Measurements from ENCODE around the gene MMP23B. TPM values are rescaled to one million over a fixed set of nuclear protein-coding genes. Genes with fewer than 3 reads are reported as not detected.

The MMP23B gene
- total RNA-seq, 4 donors from 2014 or later = 1.2 to 6.6 (median 3.8) TPM

- Histone ChIP-seq H3K36me3 (no peaks in the 10 kb centered on the region), H3K4me1 (peaks cover 0 to 9% (median 3%) of the 10 kb centered on the region in 4 donors), H3K27me3 (peaks cover 0 to 17% of the 10 kb centered on the region in 2 donors), H3K4me3 (no peak overlapping the region), H3K27ac (no peak overlapping the region), H3K9me3 (no peaks in the 10 kb centered on the region)
- TF ChIP-seq CTCF (IDR thresholded peaks at IDR 0.05) (no peak), EP300 (IDR thresholded peaks at IDR 0.05) (no peak), POLR2A (IDR thresholded peaks at IDR 0.05) (no peak)
- 84% methylated on average over 13 to 15 of the region's 15 CpGs for WGBS, 2 donors
- DNase-seq (ENCODE audit: low spot score in 2 of 2) = no peak
These were observed 27.5 kb upstream of the MMP23B start for GRCh38 chr1:1604374-1605033.

GRCh38 chr1:1605034-1605591, 26.9 kb upstream of the MMP23B start:
- 69 to 76% methylated on average over 11 to 14 of the region's 14 CpGs for WGBS, 2 donors
- no peaks in the 10 kb centered on the region for H3K9me3 ChIP-seq
- H3K4me1 ChIP-seq = peaks cover 0 to 8% (median 3%) of the 10 kb centered on the region in 4 donors
- no peaks in the 10 kb centered on the region for H3K36me3 ChIP-seq
- TF ChIP-seq CTCF (IDR thresholded peaks at IDR 0.05) = no peak
- TF ChIP-seq POLR2A (IDR thresholded peaks at IDR 0.05) = no peak
- TF ChIP-seq EP300 (IDR thresholded peaks at IDR 0.05) = no peak
- peaks cover 0 to 17% of the 10 kb centered on the region in 2 donors for H3K27me3 ChIP-seq
- no peak overlapping the region for H3K4me3 ChIP-seq
- H3K27ac ChIP-seq = no peak overlapping the region
- no peak for DNase-seq (ENCODE audit: low spot score in 2 of 2)

GRCh38 chr1:1605724-1606123, 26.2 kb upstream of the MMP23B start:
- TF ChIP-seq EP300 (IDR thresholded peaks at IDR 0.05) = no peak
- no peak for TF ChIP-seq POLR2A (IDR thresholded peaks at IDR 0.05)
- TF ChIP-seq CTCF (IDR thresholded peaks at IDR 0.05) = no peak
- DNase-seq (ENCODE audit: low spot score in 2 of 2) = no peak
- Histone ChIP-seq H3K4me1 (peaks cover 0 to 5% (median 0%) of the 10 kb centered on the region in 4 donors), H3K4me3 (no peak overlapping the region), H3K9me3 (no peaks in the 10 kb centered on the region), H3K27ac (no peak overlapping the region), H3K36me3 (no peaks in the 10 kb centered on the region), H3K27me3 (peaks cover 0 to 11% of the 10 kb centered on the region in 2 donors)
- WGBS, 2 donors = 83 to 85% methylated on average over 10 to 16 of the region's 17 CpGs

- no peaks in the 10 kb centered on the region for H3K36me3 ChIP-seq
- TF ChIP-seq EP300 (IDR thresholded peaks at IDR 0.05) = no peak
- no peak for TF ChIP-seq POLR2A (IDR thresholded peaks at IDR 0.05)
- no peak for TF ChIP-seq CTCF (IDR thresholded peaks at IDR 0.05)
- H3K27me3 ChIP-seq = peaks cover 0 to 6% of the 10 kb centered on the region in 2 donors
- no peaks in the 10 kb centered on the region for H3K9me3 ChIP-seq
- no peak overlapping the region for H3K27ac ChIP-seq
- WGBS, 2 donors = 87 to 88% methylated on average over 7 of the region's 13 CpGs
- no peak for DNase-seq (ENCODE audit: low spot score in 2 of 2)
- peaks cover 0 to 8% (median 0%) of the 10 kb centered on the region in 4 donors for H3K4me1 ChIP-seq
- H3K4me3 ChIP-seq = no peak overlapping the region
These were observed 25.7 kb upstream of the MMP23B start for GRCh38 chr1:1606232-1606631.

GRCh38 chr1:1609822-1610485, 22.0 kb upstream of the MMP23B start:
- TF ChIP-seq CTCF (IDR thresholded peaks at IDR 0.05) (no peak), EP300 (IDR thresholded peaks at IDR 0.05) (no peak), POLR2A (IDR thresholded peaks at IDR 0.05) (no peak)
- DNase-seq (ENCODE audit: low spot score in 2 of 2) = no peak
- 65 to 67% methylated on average over 12 of the region's 12 CpGs for WGBS, 2 donors
- H3K36me3 ChIP-seq = no peaks in the 10 kb centered on the region
- H3K4me3 ChIP-seq = no peak overlapping the region
- no peaks in the 10 kb centered on the region for H3K27me3 ChIP-seq
- H3K27ac ChIP-seq = no peak overlapping the region
- H3K9me3 ChIP-seq = no peaks in the 10 kb centered on the region
- peaks cover 0 to 35% (median 15%) of the 10 kb centered on the region in 4 donors for H3K4me1 ChIP-seq

Data from tibial nerve (tissue), 4 donors.